PC-9 (cell line): ENCODE results near the gene OR51A2.

Experiments
- EZH2 ChIP-seq: fragments of 200-600 bp; sonication (generic); IDR thresholded peaks from 2 replicates; pipeline ENCODE4 v1.8.0; 2017; ENCODE audit warnings: antibody characterized with exemption, low read depth
- TF ChIP-seq, protein P1 (sequence below): fragments of 200-600 bp; sonication (generic); conservative IDR thresholded peaks from 2 replicates; pipeline ENCODE4 v1.6.1; 2017; ENCODE audit warnings: mixed run types, antibody characterized with exemption, mild to moderate bottlenecking, moderate library complexity

DNA sequence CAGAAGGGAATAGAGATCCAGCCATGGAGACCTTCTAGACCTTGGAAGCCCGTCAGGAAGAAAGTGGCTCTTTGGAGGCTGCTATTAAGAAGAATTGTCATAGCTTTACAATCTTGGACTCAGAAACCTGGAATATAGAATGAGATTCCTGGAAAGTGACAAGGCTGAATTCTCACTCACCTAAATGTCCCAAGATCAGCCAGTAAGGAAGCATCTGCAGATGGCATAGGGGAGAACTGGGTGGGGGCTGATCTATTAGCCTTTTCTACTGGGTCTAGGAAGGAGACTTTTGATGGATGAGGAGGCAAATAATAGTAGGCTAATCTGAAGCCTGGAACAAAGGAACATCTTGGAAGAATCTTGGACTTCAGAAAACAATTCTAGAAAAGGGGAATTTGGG is 31.3 kb downstream of the OR51A2 start, which contains the start of gene OR51G1:
- TF ChIP-seq, protein P1, sequence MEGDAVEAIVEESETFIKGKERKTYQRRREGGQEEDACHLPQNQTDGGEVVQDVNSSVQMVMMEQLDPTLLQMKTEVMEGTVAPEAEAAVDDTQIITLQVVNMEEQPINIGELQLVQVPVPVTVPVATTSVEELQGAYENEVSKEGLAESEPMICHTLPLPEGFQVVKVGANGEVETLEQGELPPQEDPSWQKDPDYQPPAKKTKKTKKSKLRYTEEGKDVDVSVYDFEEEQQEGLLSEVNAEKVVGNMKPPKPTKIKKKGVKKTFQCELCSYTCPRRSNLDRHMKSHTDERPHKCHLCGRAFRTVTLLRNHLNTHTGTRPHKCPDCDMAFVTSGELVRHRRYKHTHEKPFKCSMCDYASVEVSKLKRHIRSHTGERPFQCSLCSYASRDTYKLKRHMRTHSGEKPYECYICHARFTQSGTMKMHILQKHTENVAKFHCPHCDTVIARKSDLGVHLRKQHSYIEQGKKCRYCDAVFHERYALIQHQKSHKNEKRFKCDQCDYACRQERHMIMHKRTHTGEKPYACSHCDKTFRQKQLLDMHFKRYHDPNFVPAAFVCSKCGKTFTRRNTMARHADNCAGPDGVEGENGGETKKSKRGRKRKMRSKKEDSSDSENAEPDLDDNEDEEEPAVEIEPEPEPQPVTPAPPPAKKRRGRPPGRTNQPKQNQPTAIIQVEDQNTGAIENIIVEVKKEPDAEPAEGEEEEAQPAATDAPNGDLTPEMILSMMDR = no peak
- TF ChIP-seq EZH2 = no peak
